Fibroblast of upper back skin (primary cell): ENCODE measurements around the gene C1orf198.

ENCODE experiments used
- DNase-seq: peaks from one replicate; pipeline ENCODE4 v3.0.0-alpha.2; 2013

Gene C1orf198

GRCh38 chr1:230858918-230859729, 9.2 kb downstream of the C1orf198 start:
- peak; percentile 49 for DNase-seq

GRCh38 chr1:230858236-230858820, 10.0 kb downstream of the C1orf198 start:
- no peak for DNase-seq

GRCh38 chr1:230857822-230858221, 10.5 kb downstream of the C1orf198 start:
- peak; percentile 76 for DNase-seq

GRCh38 chr1:230857077-230857476, 11.2 kb downstream of the C1orf198 start:
- no peak for DNase-seq

- no peak for DNase-seq
Observed at GRCh38 chr1:230855886-230856285, 12.4 kb downstream of the C1orf198 start.

- DNase-seq, result no peak
Observed at GRCh38 chr1:230854423-230854822, 13.9 kb downstream of the C1orf198 start.

- DNase-seq, result no peak
Observed at GRCh38 chr1:230853731-230854130, 14.6 kb downstream of the C1orf198 start.

- no peak for DNase-seq
Observed at GRCh38 chr1:230852959-230853358, 15.4 kb downstream of the C1orf198 start.

GRCh38 chr1:230851291-230851691, 17.0 kb downstream of the C1orf198 start:
- peak; percentile 96 for DNase-seq

GRCh38 chr1:230850547-230850946, 17.8 kb downstream of the C1orf198 start:
- no peak for DNase-seq

- peak; percentile 97 for DNase-seq
Observed at GRCh38 chr1:230849451-230850224, 18.7 kb downstream of the C1orf198 start.

GRCh38 chr1:230848235-230848634, 20.1 kb downstream of the C1orf198 start:
- no peak for DNase-seq

GRCh38 chr1:230845184-230845583, 23.1 kb downstream of the C1orf198 start:
- peak; percentile 66 for DNase-seq

GRCh38 chr1:230844561-230844960, 23.8 kb downstream of the C1orf198 start:
- no peak for DNase-seq

- no peak for DNase-seq
Observed at GRCh38 chr1:230843503-230844309, 24.6 kb downstream of the C1orf198 start.

- DNase-seq, result no peak
Observed at GRCh38 chr1:230842801-230843200, 25.5 kb downstream of the C1orf198 start.

- no peak for DNase-seq
Observed at GRCh38 chr1:230839173-230839572, 29.1 kb downstream of the C1orf198 start.

- no peak for DNase-seq
Observed at GRCh38 chr1:230836793-230837192, 31.5 kb downstream of the C1orf198 start.

- DNase-seq, result no peak
Observed at GRCh38 chr1:230836347-230836746, 32.0 kb downstream of the C1orf198 start.

- DNase-seq, result no peak
Observed at GRCh38 chr1:230834292-230834691, 34.0 kb downstream of the C1orf198 start.

- no peak for DNase-seq
Observed at GRCh38 chr1:230833511-230833910, 34.8 kb downstream of the C1orf198 start.

GRCh38 chr1:230832476-230832875, 35.8 kb downstream of the C1orf198 start:
- no peak for DNase-seq

- DNase-seq, result peak; percentile 43
Observed at GRCh38 chr1:230831771-230832170, 36.5 kb downstream of the C1orf198 start.
